BE2C (cell line): ENCODE data around the gene KHDRBS1.
"Not testable (repeated sequence)": the region's sequence is repeated elsewhere in the genome, so short reads cannot be mapped to it uniquely, and the experiment has no call there.

Experiments
- DNase-seq: peaks from one replicate; pipeline ENCODE4 v3.0.0-alpha.2; 2020
- H3K27me3 ChIP-seq: fragments of 250-450 bp; sonication (Bioruptor Pico); 2 replicates; pipeline ENCODE4 v1.5.1; 2020; ENCODE audit warnings: mild to moderate bottlenecking
- H3K36me3 ChIP-seq: fragments of 250-450 bp; sonication (Bioruptor Pico); 2 replicates; pipeline ENCODE4 v1.5.1; 2020; ENCODE audit warnings: mild to moderate bottlenecking
- H3K4me1 ChIP-seq: fragments of 250-450 bp; sonication (Bioruptor Pico); 2 replicates; pipeline ENCODE4 v1.5.1; 2020
- H3K4me3 ChIP-seq: 2 replicates; pipeline ENCODE4 v1.5.1; 2011; ENCODE audit warnings: low read depth, low read length
- H3K9me3 ChIP-seq: fragments of 250-450 bp; sonication (Bioruptor Pico); 2 replicates; pipeline ENCODE4 v1.5.1; 2020
- CTCF ChIP-seq: IDR thresholded peaks from 2 replicates; pipeline ENCODE4 v1.5.1; 2012; ENCODE audit warnings: mild to moderate bottlenecking, low read depth, low read length

KHDRBS1 gene

GRCh38 chr1:31989964-31990363, 23.7 kb upstream of the KHDRBS1 start:
- Histone ChIP-seq H3K27me3 (no peaks in the 10 kb centered on the region), H3K4me1 (no peaks in the 10 kb centered on the region), H3K9me3 (no peaks in the 10 kb centered on the region), H3K4me3 (no peak overlapping the region), H3K36me3 (no peaks in the 10 kb centered on the region)
- DNase-seq: no peak
- no peak for TF ChIP-seq CTCF

- no peak for TF ChIP-seq CTCF
- no peaks in the 10 kb centered on the region for H3K9me3 ChIP-seq
- no peak overlapping the region for H3K4me3 ChIP-seq
- no peaks in the 10 kb centered on the region for H3K27me3 ChIP-seq
- DNase-seq: no peak
- no peaks in the 10 kb centered on the region for H3K4me1 ChIP-seq
- no peaks in the 10 kb centered on the region for H3K36me3 ChIP-seq
Measured at GRCh38 chr1:31991182-31991581, 22.5 kb upstream of the KHDRBS1 start.

- Histone ChIP-seq H3K36me3 (no peaks in the 10 kb centered on the region), H3K4me1 (no peaks in the 10 kb centered on the region), H3K9me3 (no peaks in the 10 kb centered on the region), H3K4me3 (no peak overlapping the region), H3K27me3 (no peaks in the 10 kb centered on the region)
- no peak for TF ChIP-seq CTCF
- no peak for DNase-seq
Measured at GRCh38 chr1:31995263-31995662, 18.4 kb upstream of the KHDRBS1 start.

- H3K4me3 ChIP-seq, DNase-seq: not testable (repeated sequence)
Measured at GRCh38 chr1:31996121-31996520, 17.5 kb upstream of the KHDRBS1 start.

GRCh38 chr1:32001863-32002262, 11.8 kb upstream of the KHDRBS1 start:
- no peaks in the 10 kb centered on the region for H3K4me1 ChIP-seq
- H3K9me3 ChIP-seq: no peaks in the 10 kb centered on the region
- no peak for TF ChIP-seq CTCF

More at GRCh38 chr1:31996121-31996520, 17.5 kb upstream of the KHDRBS1 start:
- not testable (repeated sequence) for H3K36me3 ChIP-seq, H3K4me1 ChIP-seq, H3K9me3 ChIP-seq, H3K27me3 ChIP-seq

GRCh38 chr1:32002285-32002684, 11.4 kb upstream of the KHDRBS1 start:
- not testable (repeated sequence) for H3K9me3 ChIP-seq, H3K4me1 ChIP-seq, DNase-seq, H3K36me3 ChIP-seq, H3K27me3 ChIP-seq, H3K4me3 ChIP-seq

More at GRCh38 chr1:32001863-32002262, 11.8 kb upstream of the KHDRBS1 start:
- no peak for DNase-seq
- H3K4me3 ChIP-seq: no peak overlapping the region
- H3K36me3 ChIP-seq: no peaks in the 10 kb centered on the region
- no peaks in the 10 kb centered on the region for H3K27me3 ChIP-seq

GRCh38 chr1:32005522-32005921, 8.1 kb upstream of the KHDRBS1 start:
- H3K4me3 ChIP-seq: no peak overlapping the region
- no peaks in the 10 kb centered on the region for H3K36me3 ChIP-seq
- no peaks in the 10 kb centered on the region for H3K4me1 ChIP-seq
- TF ChIP-seq CTCF: no peak
- no peaks in the 10 kb centered on the region for H3K9me3 ChIP-seq
- DNase-seq: no peak
- no peaks in the 10 kb centered on the region for H3K27me3 ChIP-seq
